ENCODE measurements around the gene RUVBL1. TPM values are rescaled to one million over a fixed set of nuclear protein-coding genes. Genes with fewer than 3 reads are reported as not detected.
"Not testable (repeated sequence)": the region's sequence is repeated elsewhere in the genome, so short reads cannot be mapped to it uniquely, and the experiment has no call there.

RUVBL1 gene
- 58.2 and 90.0 TPM in 2 replicates for total RNA-seq

DNA sequence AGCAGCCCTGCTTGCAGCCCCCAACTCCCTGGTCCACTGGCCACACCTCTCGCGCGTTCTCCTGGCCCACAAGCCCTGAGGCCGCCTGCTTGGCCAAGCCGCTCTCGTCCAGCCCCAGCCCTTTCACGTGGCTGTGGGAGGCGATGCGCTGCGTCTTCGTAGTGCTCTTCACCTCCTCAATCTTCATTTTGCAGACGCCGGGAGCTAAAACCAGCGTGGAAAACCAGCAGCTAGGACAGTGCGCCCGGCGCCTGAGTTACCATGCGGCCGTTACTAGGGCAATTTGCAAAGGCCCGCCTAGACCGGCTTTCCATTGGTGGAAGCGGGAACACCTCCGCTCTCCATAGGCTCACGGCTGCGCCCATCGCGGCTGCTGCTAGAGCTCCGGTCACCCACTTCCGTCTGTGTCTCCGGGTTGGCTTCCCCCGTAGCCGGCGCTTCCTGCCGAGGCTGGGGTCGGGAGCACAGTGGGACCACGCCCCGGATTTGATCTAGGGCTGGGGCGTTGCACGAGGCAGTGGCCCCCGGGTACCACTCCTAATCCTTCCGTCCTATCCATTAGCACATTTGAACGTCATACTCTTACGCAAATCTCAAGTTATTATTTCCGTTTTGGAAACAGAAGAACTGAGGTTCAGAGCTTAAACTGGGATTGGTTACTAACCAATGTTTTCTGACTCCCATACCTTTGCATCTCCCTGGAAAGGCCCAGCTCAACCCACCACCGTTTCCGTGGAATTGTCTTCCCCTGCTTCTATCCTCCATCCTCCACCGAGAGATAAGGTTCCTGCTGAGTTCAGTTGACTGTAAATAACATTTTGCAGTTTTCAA lies at the start of gene RUVBL1:
Gene RUVBL1, minus strand, starts transcription at position 275 of the 831 bp plus-strand sequence. Its CDS starts 88 bp downstream, at position 187.
- DNase-seq, result peak; percentile 98

GRCh38 chr3:128173200-128173599 lies 49.6 kb upstream of the RUVBL1 start:
- no peak for DNase-seq

GRCh38 chr3:128170866-128171516 lies 47.4 kb upstream of the RUVBL1 start:
- DNase-seq, result peak; percentile 89

DNA sequence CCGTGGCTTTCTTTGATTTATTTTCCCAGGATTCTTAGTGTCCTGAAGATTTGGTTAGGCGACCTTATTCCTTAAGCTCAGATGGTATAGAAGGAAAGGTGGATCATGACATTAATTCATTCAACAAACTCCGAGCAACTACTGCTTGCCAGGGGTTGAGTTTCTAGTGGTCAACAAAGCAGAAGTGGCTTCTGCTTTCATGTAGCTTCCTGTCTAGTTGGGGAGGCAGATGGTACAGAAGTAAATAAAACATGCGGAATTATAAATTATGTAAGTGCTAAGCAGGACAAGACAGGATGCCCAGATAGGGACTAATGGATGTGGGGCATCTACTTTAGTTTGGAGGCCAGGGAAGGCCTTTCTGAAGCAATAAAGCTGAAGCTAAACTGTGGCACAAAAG lies 45.2 kb upstream of the RUVBL1 start:
- no peak for DNase-seq

DNA sequence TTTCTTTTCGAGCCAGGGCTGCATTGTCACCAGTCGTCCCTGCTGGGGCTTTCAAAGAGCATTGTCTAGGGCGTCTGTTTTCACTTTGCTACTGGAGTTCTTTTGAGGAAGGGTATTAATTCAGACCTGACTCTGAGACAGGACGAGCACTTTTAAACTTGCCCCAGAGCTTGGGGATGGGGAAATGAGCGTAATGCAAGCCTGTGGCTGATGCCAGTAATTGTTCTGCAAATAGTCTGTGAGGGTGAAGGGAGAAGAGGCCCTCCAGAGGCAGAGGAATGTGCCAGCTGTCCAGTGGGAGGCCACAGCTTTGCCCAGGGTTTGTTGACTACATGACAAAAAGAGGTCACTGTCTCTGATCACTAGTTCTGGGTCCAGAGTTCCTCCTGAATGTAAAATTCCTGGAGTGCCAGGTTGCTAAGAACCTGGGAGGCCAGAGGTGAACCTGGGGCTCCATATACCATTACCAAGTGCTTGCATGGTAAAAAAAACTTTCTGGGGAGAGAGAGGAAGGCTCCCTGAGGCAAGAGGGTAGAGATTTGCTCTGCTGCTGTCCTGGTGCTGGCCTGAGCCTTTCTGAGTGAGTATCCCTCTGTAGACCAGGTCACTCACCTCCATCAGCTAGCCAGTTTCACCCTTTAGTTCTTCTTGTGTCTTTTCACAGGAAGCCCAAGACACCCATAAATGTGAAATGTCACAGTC lies 44.5 kb upstream of the RUVBL1 start:
- no peak for DNase-seq

DNA sequence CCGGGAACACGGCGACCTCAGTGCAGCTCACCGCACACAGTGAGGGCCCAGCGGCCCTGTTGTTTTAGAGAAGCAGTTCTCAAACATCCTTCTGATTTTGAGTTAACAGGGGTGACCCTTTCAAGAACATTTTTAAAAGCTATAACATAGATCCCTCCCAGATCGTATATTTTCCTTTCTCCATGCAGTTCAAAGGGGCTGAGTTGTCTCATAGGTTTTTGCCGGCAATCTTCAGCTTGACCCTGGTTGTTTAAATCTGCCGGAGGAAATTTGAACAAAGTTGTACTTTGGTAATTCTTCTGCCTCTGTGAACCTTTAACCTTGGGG lies 44.0 kb upstream of the RUVBL1 start:
- no peak for DNase-seq

DNA sequence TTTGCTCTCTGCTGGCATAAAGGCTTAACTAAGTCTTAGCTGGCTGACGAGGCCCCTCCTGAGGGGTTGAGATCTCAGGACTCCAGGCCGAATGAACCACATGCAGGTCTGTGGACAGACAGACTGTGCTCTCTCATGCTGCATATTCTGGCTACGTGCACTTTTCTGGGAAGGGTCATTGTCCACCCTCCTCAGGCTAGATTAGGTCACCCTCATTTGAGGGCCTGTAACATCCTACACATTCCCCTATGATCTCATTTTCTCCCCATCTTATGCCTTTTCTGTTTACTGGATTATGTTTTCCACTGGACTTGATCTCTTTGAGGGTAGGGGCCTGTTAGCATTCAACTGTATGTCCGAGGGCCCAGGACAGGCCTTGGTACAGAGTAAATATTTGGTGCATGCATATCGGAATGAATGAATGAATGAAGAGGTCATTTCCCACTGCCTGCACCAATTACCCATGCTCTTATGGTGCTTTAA lies 43.4 kb upstream of the RUVBL1 start:
- no peak for DNase-seq

- DNase-seq, result no peak
Measured at GRCh38 chr3:128163432-128163831, 39.8 kb upstream of the RUVBL1 start.

DNA sequence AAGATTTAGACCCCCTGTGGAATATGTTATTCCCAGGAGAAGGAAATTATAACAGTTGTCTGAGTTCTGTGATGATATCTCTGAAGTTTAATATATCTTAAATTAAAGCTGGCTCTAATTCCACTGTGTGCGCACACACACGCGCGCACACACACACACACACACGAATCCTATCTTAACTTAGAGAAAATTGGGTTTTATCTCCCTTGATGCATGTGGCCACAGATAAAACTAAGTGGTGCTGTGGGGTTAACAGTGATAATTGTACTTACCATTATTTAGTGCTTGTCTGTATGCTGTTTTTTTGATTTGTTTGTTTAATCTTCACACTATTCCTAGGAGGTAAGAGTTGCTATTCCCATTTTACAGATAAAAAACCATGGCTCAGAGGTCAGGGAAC lies 37.0 kb upstream of the RUVBL1 start:
- DNase-seq, result no peak

DNA sequence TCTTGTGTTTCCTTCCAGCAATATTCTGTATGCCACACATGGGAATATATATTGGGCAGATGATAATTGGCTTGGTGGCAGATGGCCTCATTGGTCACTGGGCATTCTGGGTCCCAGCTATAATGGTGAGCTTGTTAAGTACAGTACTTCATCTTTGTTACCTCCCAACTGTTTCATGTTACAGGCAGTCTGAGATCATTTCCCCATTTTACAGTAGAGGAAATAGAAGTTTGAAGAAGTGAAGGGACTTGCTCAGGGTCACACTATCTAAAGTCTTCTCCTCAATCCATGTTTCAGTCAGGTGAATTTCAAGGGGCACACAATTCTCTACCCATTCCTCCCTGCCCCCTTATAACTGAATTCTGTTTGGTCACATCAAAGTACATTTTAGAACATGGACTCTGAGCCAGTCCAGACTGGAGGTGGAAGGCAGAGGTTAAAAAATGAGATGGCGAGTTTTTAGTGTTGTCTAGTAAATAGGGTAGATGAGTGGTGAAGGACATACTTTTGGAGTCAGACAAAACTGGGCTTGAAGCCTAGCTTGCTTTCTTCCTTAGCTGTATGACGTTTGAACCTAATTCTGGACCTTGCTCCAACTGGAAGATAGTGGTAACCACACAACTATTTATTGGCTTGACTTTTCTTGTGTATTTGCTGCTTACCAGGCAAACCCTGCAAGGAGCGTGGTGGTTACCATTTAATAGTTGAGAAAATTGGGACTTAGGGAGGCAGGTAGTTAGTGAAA lies 32.2 kb upstream of the RUVBL1 start:
- DNase-seq, result no peak

DNA sequence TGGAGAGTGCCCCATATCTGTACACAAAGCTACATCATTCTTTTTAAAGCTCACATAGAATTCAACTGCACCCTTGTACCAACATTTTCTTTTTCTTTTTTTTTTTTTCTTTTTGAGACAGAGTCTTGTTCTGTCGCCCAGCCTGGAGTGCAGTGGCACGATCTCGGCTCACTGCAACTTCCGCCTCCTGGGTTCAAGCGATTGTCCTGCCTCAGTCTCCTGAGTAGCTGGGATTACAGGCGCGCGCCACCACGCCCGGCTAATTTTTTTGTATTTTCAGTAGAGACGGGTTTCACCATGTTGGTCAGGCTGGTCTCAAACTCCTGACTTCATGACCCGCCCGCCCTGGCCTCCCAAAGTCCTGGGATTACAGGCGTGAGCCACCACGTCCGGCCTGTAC lies 30.7 kb upstream of the RUVBL1 start:
- not testable (repeated sequence) for DNase-seq

GRCh38 chr3:128153156-128154041 lies 29.8 kb upstream of the RUVBL1 start, which contains the start of gene EEFSEC:
TSS of gene EEFSEC (plus strand) at chr3:128153481. CDS start at chr3:128153508, 27 bp downstream.
- peak; percentile 72 for DNase-seq

- peak; percentile 72 for DNase-seq
Measured at GRCh38 chr3:128152419-128153155, 29.0 kb upstream of the RUVBL1 start.

- no peak for DNase-seq
Measured at GRCh38 chr3:128151758-128152274, 28.2 kb upstream of the RUVBL1 start.

DNA sequence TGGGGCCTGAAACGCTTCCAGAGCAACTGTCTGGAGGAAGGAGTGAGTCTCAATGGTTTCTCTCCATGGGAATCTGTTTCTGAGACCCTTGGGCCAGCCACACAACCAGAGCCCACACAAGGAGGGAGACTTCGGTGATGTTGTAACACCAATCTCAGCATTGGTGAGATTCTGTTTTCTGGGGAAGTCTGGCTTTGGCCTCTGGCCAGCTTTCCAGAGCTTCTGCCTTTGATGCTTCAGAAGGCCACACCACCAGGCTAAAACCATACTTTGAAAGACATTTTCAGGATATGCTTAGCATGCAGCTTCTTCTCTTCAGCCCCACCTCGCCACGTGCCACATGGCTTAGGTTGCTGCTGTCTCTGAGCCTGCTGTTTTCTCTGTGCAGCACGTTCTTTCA lies 26.0 kb upstream of the RUVBL1 start:
- no peak for DNase-seq

GRCh38 chr3:128146201-128146600 lies 22.6 kb upstream of the RUVBL1 start:
- DNase-seq, result no peak

DNA sequence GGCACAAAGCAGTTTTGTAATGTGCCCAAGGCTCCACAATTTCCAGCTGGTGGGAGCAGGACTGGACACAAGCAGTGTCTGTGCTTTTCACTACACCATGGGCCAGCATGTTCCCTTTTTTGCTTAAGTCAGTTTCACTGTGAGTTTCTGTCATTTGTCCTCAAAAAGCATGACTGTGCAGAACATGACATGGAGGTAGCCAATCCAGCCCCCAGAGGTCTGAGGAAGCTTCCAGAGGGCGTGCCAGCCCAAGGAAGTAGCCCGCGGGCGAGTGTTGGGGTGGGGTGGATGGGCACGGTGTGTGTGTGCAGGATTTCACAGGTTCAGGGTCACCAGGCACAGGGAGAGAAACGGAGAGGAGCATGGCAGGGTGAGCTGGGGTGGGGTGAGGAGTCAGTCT lies 21.7 kb upstream of the RUVBL1 start:
- no peak for DNase-seq

- no peak for DNase-seq
Measured at GRCh38 chr3:128144512-128145187, 21.0 kb upstream of the RUVBL1 start.

DNA sequence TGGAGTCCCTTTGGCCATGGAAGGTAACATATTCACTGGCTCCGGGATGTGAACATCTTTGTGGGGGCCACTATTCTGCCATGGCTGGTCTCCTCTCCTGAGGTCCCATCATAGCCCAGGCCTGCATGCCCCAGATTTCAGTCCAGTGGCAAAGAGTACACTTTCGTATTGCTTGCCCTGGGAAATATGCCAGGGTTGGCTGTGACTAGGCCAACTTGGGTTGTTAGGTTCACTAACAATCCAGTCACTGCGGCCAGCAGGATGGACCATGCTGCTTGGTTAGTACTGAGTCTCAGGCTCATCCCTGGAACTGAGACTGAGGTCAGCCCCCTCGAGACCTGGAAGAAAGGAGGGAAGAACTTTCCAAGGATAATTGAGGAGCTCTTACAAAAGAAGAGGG lies 19.9 kb upstream of the RUVBL1 start:
- DNase-seq, result no peak

Measured in dermis blood vessel endothelial cell (primary cell).